ENCODE data around the gene ICAM4. TPM values are rescaled to one million over a fixed set of nuclear protein-coding genes. Genes with fewer than 3 reads are reported as not detected.

The ICAM4 gene
- total and polyA plus RNA-seq, 2 of the 8 experiments (the other 6 are each of a cell fraction or from before 2014, with no cell fraction given): 1.5 to 4.1 TPM

- TF ChIP-seq RNF2 (IDR thresholded peaks at IDR 0.05; ENCODE audit: borderline replicate concordance, low read depth, low read length, missing control alignments, poor library complexity, severe bottlenecking): no peak
- no peak for TF ChIP-seq CBX5 (IDR thresholded peaks at IDR 0.05; ENCODE audit: low read depth, low read length)
- no peak for TF ChIP-seq CHD1 (IDR thresholded peaks at IDR 0.05; ENCODE audit: low read depth, low read length)
- no peak for TF ChIP-seq BRCA1 (IDR thresholded peaks at IDR 0.05; ENCODE audit: low read depth, low read length)
- TF ChIP-seq TCF12 (IDR thresholded peaks at IDR 0.05; ENCODE audit: low read depth, low read length): no peak
Observed at GRCh38 chr19:10256970-10257615, 29.7 kb upstream of the ICAM4 start (continued).
